Measurements from ENCODE around the gene APOC1. TPM values are rescaled to one million over a fixed set of nuclear protein-coding genes. Genes with fewer than 3 reads are reported as not detected.

APOC1 gene
- total and polyA plus RNA-seq, 8 donors = 1.1 to 213 (median 6.3) TPM

DNA sequence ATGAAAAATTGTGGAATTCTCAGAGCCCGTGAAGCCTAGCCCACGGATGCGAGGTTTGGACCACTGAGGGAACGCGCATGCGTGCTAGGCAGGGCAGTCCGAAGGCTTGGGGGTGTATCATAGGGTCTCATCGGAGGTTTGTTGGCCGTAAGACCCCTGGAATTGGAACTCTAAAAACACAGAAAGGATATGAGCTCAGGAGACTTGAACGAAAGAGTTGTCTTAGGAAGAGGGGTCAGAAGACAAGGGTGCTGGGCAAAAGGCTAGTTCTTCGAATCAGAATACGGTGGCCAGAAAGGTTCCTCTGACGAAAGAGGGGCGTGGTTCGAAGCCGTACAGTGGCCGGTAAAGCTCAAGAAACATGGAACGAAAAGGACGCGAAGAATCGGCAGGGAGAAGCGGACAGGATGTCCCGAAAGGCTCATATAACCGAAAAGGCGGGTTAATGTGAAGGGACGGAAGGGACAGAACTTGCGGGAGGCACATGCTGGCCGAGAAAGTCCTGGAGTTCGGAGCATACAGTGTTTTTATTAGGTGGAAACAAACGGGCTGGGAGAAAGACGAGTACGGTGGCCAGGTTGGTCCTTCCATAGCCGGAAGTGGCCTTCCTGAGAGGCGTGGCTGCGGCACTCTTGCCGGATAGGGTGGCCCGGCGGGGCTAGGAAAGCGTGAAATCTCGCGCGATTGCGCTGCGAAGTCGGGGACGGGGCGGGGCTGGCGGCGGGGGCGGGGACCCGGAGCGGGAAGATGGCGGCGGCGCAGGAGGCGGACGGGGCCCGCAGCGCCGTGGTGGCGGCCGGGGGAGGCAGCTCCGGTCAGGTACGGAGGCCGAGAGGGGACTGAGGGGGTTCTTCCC, 40.5 kb downstream of the APOC1 start, which contains the start of gene CLPTM1:
Gene CLPTM1 (plus strand): TSS at position 732 of the 856 bp plus-strand sequence. CDS start 16 bp downstream, at position 748.
- Histone ChIP-seq H3K4me3 (peak within 1 kb of the TSS; percentile 91 to 99 (median 96)), H3K36me3 (no peaks in the 10 kb centered on the region), H3K4me1 (peaks cover 9 to 20% (median 17%) of the 10 kb centered on the region in 3 donors), H3K27ac (peak within 1 kb of the TSS; percentile 53 to 96 (median 74)), H3K9me3 (no peaks in the 10 kb centered on the region), H3K27me3 (no peaks in the 10 kb centered on the region)
- 1% methylated on average over 49 to 65 of the region's 65 CpGs for WGBS, 2 donors
- no peak for TF ChIP-seq CTCF (IDR thresholded peaks at IDR 0.05)
- FAIRE-seq (no peak), DNase-seq (peak; percentile 96 to 99 (median 98)), ATAC-seq (peak; percentile 92 to 97 (median 96))
- intact Hi-C loops (cut with DNase I) = loop anchor here in 1 of 3 donors (5.0 kb wide), 1 partner anchor 53 kb away; no protein-coding TSS in a partner anchor

DNA sequence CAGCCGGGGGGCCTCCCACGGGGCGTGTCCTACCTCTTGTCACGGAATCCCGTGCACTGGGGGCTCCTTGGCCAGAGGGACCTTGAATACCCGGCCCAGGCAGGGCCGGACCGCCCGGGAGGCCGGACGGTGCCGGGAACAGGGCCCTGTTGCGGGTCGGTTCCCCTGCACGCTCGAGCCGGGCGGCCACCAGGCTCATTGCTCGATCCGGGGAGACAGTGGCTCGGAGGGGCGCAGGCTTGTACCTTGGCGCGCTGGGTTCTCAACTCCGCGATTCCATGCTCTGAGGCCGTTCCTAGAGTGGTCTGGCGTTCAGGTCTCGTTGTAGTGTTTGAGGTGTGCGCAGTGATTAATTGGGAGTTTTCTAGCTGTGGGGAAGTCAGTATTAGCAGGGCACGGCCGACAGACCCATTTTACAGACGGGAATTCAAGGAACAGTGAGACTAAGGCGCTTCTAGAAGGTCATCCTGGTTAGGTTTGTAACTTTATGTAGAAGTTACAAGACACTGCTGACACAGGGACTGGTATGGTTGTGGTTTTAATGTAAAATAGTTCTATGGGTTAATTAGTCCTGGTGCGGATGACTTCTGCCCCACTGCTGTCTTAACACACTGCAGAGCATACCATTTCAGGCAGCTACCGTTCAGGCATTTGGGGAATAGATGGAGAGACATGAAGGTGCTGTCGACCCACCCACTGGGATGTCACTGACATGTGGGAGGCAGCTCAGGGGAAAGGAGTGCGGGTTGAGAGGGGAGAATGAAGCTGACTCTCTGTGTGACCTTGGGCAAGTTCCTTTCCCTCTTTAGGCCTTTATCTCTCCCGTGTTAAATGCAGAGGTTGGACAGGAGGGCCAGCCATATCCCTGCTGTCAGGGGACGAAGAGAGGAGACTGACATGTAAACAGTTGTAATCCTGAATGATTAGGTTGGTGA, 41.4 kb downstream of the APOC1 start:
- ATAC-seq (peak; percentile 7 to 30 (median 12)), FAIRE-seq (no peak), DNase-seq (no peak)
- intact Hi-C loops (cut with DNase I) = no loop called here
- TF ChIP-seq CTCF (IDR thresholded peaks at IDR 0.05) = no peak
- H3K36me3 ChIP-seq = no peaks in the 10 kb centered on the region
- no peak overlapping the region for H3K27ac ChIP-seq
- WGBS, 2 donors = 1% methylated on average over 25 to 40 of the region's 40 CpGs
- H3K27me3 ChIP-seq = no peaks in the 10 kb centered on the region
- peak overlapping the region; percentile 91 to 99 (median 96) for H3K4me3 ChIP-seq
- no peaks in the 10 kb centered on the region for H3K9me3 ChIP-seq
- peaks cover 8 to 20% (median 17%) of the 10 kb centered on the region in 3 donors for H3K4me1 ChIP-seq

GRCh38 chr19:44957526-44957925, 43.1 kb downstream of the APOC1 start:
- DNase-seq = no peak
- H3K27ac ChIP-seq = no peak overlapping the region
- H3K4me1 ChIP-seq = peaks cover 0 to 20% (median 13%) of the 10 kb centered on the region in 3 donors
- H3K9me3 ChIP-seq = no peaks in the 10 kb centered on the region
- H3K36me3 ChIP-seq = no peaks in the 10 kb centered on the region
- no peak for FAIRE-seq
- TF ChIP-seq CTCF (IDR thresholded peaks at IDR 0.05) = no peak
- intact Hi-C loops (cut with DNase I) = no loop called here
- 71 to 72% methylated on average over 7 of the region's 7 CpGs for WGBS, 2 donors
- H3K4me3 ChIP-seq = no peak overlapping the region
- H3K27me3 ChIP-seq = no peaks in the 10 kb centered on the region
- no peak for ATAC-seq

GRCh38 chr19:44958090-44958489, 43.7 kb downstream of the APOC1 start:
- Histone ChIP-seq H3K4me3 (no peak overlapping the region), H3K36me3 (no peaks in the 10 kb centered on the region), H3K4me1 (peaks cover 0 to 20% (median 13%) of the 10 kb centered on the region in 3 donors), H3K27me3 (no peaks in the 10 kb centered on the region), H3K9me3 (no peaks in the 10 kb centered on the region), H3K27ac (no peak overlapping the region)
- DNase-seq (no peak), ATAC-seq (no peak), FAIRE-seq (no peak)
- 79 to 85% methylated on average over 6 to 9 of the region's 9 CpGs for WGBS, 2 donors
- no peak for TF ChIP-seq CTCF (IDR thresholded peaks at IDR 0.05)
- intact Hi-C loops (cut with DNase I) = no loop called here

Data from pancreas (tissue), 10 donors.